Smooth muscle cell (in vitro differentiated cells): Measurements from ENCODE around the gene PSMA4. TPM values are rescaled to one million over a fixed set of nuclear protein-coding genes. Genes with fewer than 3 reads are reported as not detected.
A peak's percentile ranks its signal among the peaks of the same experiment; 100 is the strongest.

Experiments used
- DNase-seq: peaks from one replicate; lab custom pipeline; 2025; ENCODE audit not compliant: unreplicated experiment; lab: John Stamatoyannopoulos, UW
- H2AFZ ChIP-seq: fragments of 200-600 bp; sonication (generic); 2 replicates; pipeline ENCODE4 v1.6.0; 2016; ENCODE audit warnings: antibody characterized with exemption, low read depth, mild to moderate bottlenecking
- H3F3A ChIP-seq: fragments of 200-600 bp; sonication (generic); 2 replicates; pipeline ENCODE4 v1.6.0; 2017; ENCODE audit warnings: antibody characterized with exemption, low read depth
- H3K27ac ChIP-seq: fragments of 200-600 bp; sonication (generic); 2 replicates; pipeline ENCODE4 v1.5.1; 2016; ENCODE audit warnings: low read depth, mild to moderate bottlenecking
- H3K27me3 ChIP-seq: fragments of 200-600 bp; sonication (generic); 2 replicates; pipeline ENCODE4 v1.6.1; 2016; ENCODE audit warnings: low read depth, mild to moderate bottlenecking
- H3K36me3 ChIP-seq: fragments of 200-600 bp; sonication (generic); 2 replicates; pipeline ENCODE4 v1.5.1; 2016; ENCODE audit warnings: low read depth
- H3K4me1 ChIP-seq: fragments of 200-600 bp; sonication (generic); 2 replicates; pipeline ENCODE4 v1.5.1; 2016; ENCODE audit warnings: low read depth
- H3K4me2 ChIP-seq: fragments of 200-600 bp; sonication (generic); 2 replicates; pipeline ENCODE4 v1.6.0; 2016; ENCODE audit warnings: mild to moderate bottlenecking
- H3K4me3 ChIP-seq: fragments of 200-600 bp; sonication (generic); 2 replicates; pipeline ENCODE4 v1.5.1; 2016; ENCODE audit warnings: mild to moderate bottlenecking
- H3K79me2 ChIP-seq: fragments of 200-600 bp; sonication (generic); 2 replicates; pipeline ENCODE4 v1.6.0; 2016; ENCODE audit warnings: low read depth, mild to moderate bottlenecking
- H3K9ac ChIP-seq: fragments of 200-600 bp; sonication (generic); 2 replicates; pipeline ENCODE4 v1.6.0; 2016; ENCODE audit warnings: low read depth
- H3K9me3 ChIP-seq: fragments of 200-600 bp; sonication (generic); replicated peaks from 2 replicates; pipeline ENCODE4 v1.5.1; 2016; ENCODE audit warnings: low read depth
- H4K20me1 ChIP-seq: fragments of 200-600 bp; sonication (generic); 2 replicates; pipeline ENCODE4 v1.6.0; 2016; ENCODE audit warnings: low read depth
- CTCF ChIP-seq: fragments of 200-600 bp; sonication (generic); IDR thresholded peaks from 2 replicates; pipeline ENCODE4 v1.5.1; 2017; ENCODE audit warnings: borderline replicate concordance, mild to moderate bottlenecking, antibody characterized with exemption; ENCODE audit not compliant: insufficient read depth, poor library complexity, severe bottlenecking
- WGBS: methylation state at CpG from one replicate; pipeline ENCODE4 v1.1.7; 2016; ENCODE audit warnings: low lambda C conversion rate; 5-methylcytosine and 5-hydroxymethylcytosine counted together
- polyA plus RNA-seq: library from polyadenylated mRNA; unstranded; fragments of >200 nt; fragmentation: Nextera tagmentation; extraction: Ambion mirVana; gene quantifications from 2 replicates; pipeline ENCODE4 v1.2.1, GENCODE V29; 2016
- total RNA-seq: library from RNA; depleted of rRNA; stranded (reverse); fragments of >200 nt; gene quantifications from 2 replicates; pipeline ENCODE4 v1.2.3, GENCODE V29; 2014

Gene PSMA4
- total and polyA plus RNA-seq, 2 experiments from 2014 or later, result 198 to 245 TPM

GRCh38 chr15:78506971-78507830, 33.0 kb upstream of the PSMA4 start, which contains the start of gene HYKK:
Gene HYKK, plus strand, starts transcription at chr15:78507577. Its CDS starts 5,512 bp downstream, at chr15:78513089.
- H3K4me2 ChIP-seq, result peak within 1 kb of the TSS; percentile 87
- no peak within 1 kb of the TSS for H3K9ac ChIP-seq
- peak within 1 kb of the TSS; percentile 76 for H2AFZ ChIP-seq
- no peak for TF ChIP-seq CTCF
- H3K27ac ChIP-seq, result peak within 1 kb of the TSS; percentile 14
- H3K27me3 ChIP-seq, result peaks cover 3% of the 10 kb centered on the region
- no peaks in the 10 kb centered on the region for H3K9me3 ChIP-seq
- 2% methylated on average over 58 of the region's 63 CpGs for WGBS
- peak within 1 kb of the TSS; percentile 61 for H3K4me3 ChIP-seq
- H3F3A ChIP-seq, result peaks cover 8% of the 10 kb centered on the region
- peak; percentile 74 for DNase-seq
- H3K36me3 ChIP-seq, result no peaks in the 10 kb centered on the region
- H4K20me1 ChIP-seq, result no peaks in the 10 kb centered on the region
- H3K4me1 ChIP-seq, result no peaks in the 10 kb centered on the region
- no peaks in the 10 kb centered on the region for H3K79me2 ChIP-seq

- WGBS, result under 1% methylated on average over 13 of the region's 13 CpGs
- TF ChIP-seq CTCF, result no peak
- no peak for DNase-seq
These were observed 32.4 kb upstream of the PSMA4 start for GRCh38 chr15:78507831-78508160.

GRCh38 chr15:78508272-78508671, 32.0 kb upstream of the PSMA4 start:
- Histone ChIP-seq H3K9ac (no peak overlapping the region), H3K36me3 (no peaks in the 10 kb centered on the region)

More at GRCh38 chr15:78507831-78508160, 32.4 kb upstream of the PSMA4 start:
- H4K20me1 ChIP-seq, result no peaks in the 10 kb centered on the region
- peak overlapping the region; percentile 61 for H3K4me3 ChIP-seq
- H3K36me3 ChIP-seq, result no peaks in the 10 kb centered on the region
- H3K9ac ChIP-seq, result no peak overlapping the region
- no peaks in the 10 kb centered on the region for H3K4me1 ChIP-seq
- H3K27ac ChIP-seq, result no peak overlapping the region
- peak overlapping the region; percentile 76 for H2AFZ ChIP-seq
- H3K4me2 ChIP-seq, result peak overlapping the region; percentile 87
- peaks cover 3% of the 10 kb centered on the region for H3K27me3 ChIP-seq
- no peaks in the 10 kb centered on the region for H3K79me2 ChIP-seq
- peaks cover 4% of the 10 kb centered on the region for H3F3A ChIP-seq
- H3K9me3 ChIP-seq, result no peaks in the 10 kb centered on the region

More at GRCh38 chr15:78508272-78508671, 32.0 kb upstream of the PSMA4 start:
- no peak for TF ChIP-seq CTCF
- WGBS, result 57% methylated on average over 6 of the region's 6 CpGs
- Histone ChIP-seq H3K4me3 (peak overlapping the region; percentile 61), H3F3A (peaks cover 4% of the 10 kb centered on the region), H3K4me2 (peak overlapping the region; percentile 87), H3K9me3 (no peaks in the 10 kb centered on the region), H3K27ac (no peak overlapping the region), H3K27me3 (peaks cover 3% of the 10 kb centered on the region), H2AFZ (peak overlapping the region; percentile 76), H3K79me2 (no peaks in the 10 kb centered on the region), H3K4me1 (no peaks in the 10 kb centered on the region), H4K20me1 (no peaks in the 10 kb centered on the region)
- no peak for DNase-seq
